Stimulated activated CD4-positive, alpha-beta T cell treated with anti-CD3 and anti-CD28 coated beads, Interleukin-1b, Interleukin-23, amount 100 ng/mL, for 4 hours (primary cell): ENCODE results near the gene RANBP17.
"Not testable (repeated sequence)": the region's sequence is repeated elsewhere in the genome, so short reads cannot be mapped to it uniquely, and the experiment has no call there.

ENCODE experiments used
- DNase-seq, 2 donors: peaks; one replicate each; pipeline ENCODE4 v3.0.0-alpha.2; 2020; ENCODE audit warnings: low read depth in 2 of 2

The RANBP17 gene

DNA sequence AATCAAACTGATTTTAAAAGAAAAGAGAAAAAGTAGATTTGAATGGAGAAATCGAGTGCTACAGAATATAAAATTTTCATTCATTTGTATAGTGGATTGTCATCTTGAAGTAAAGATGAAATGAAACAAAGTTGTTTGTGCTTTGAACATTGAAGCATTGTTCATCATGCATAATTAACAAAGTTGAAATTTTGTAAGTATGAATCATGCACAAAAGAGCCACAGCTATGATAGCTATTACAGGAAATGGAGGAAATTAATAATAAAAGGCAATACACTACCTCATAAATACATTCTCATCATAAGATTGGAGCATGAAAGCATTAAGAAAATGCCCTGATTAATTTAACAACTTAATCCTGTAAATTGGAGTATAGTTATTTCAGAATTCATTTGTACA is 293.8 kb downstream of the RANBP17 start:
- no peak for DNase-seq

DNA sequence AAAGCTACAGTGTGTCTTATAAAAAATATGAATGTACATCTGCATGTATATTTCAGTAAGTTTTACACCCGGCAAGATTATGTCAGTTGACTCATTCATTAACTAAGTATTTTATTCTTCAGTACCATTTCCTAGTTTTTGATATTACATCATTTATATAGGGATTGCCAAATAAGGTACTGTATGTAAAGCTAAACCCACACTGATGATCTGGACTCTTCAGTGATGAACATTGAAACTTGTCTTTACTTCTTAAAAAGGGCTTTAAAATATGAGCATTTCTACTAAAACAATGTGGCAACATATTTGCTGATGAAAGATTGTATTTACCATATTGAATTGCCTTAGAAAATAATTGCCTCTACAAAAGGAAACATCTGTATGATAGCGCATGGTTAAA is 295.5 kb downstream of the RANBP17 start:
- DNase-seq, result no peak

DNA sequence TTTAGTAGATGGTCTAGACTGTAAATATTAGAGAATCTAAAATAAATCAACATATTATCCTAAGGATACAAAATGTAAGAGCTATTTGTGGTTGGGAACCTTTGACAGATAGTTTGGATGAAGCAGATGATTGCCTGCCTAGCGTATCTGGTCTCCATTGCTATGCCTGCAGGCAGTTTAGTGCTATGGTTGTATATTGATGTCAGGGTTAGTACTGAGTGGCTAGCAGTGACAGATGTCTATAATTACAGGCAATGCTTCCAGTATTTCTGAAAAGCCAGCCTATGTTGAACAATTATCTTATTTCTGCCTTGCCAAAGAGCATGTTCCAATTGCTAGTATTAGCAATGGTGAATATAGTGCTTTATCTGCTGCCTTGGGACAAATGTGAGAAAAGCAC is 296.0 kb downstream of the RANBP17 start:
- no peak for DNase-seq

DNA sequence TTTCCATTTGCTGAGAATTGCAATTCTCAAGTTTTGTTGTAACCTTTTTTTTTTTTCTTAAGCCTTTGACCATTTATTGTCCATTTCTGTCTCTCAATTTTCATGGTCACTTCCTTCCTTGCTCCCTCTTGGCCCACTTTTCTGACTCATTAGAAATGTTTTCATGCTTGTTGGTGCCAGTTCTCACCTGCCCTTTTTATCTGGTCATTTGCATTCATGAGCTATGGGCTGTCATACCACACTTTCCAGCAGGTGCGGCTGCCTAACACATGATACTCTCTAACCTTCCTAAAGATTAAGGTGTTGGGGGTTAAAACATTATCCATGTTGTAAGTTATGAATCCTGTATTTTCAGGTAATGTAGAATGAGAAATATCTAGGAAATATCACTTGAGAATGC is 296.8 kb downstream of the RANBP17 start:
- DNase-seq, result no peak

DNA sequence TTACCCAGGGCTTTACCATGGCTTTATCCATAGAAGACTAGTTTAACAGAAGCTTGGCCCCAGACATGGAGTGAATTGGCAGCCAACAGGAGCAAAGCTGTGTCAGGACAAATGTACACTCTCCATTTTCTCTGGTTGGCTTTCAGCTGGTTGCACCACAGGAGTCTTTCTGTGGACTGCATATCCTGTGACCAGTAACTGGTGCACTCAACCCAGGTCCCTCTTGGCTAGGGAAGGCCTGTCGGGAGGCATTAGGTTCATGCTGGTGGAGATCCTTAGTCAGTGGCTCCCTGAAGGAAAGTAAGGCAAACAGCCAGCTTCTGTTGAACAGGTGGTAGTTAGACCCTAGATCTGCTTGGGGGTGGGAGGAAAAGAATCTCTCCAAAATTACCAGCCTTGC is 300.3 kb downstream of the RANBP17 start:
- no peak for DNase-seq

GRCh38 chr5:171162596-171162995 is 300.8 kb downstream of the RANBP17 start:
- DNase-seq, result no peak

GRCh38 chr5:171166766-171167165 is 304.9 kb downstream of the RANBP17 start:
- DNase-seq, result no peak

GRCh38 chr5:171168171-171168570 is 306.4 kb downstream of the RANBP17 start:
- no peak for DNase-seq

DNA sequence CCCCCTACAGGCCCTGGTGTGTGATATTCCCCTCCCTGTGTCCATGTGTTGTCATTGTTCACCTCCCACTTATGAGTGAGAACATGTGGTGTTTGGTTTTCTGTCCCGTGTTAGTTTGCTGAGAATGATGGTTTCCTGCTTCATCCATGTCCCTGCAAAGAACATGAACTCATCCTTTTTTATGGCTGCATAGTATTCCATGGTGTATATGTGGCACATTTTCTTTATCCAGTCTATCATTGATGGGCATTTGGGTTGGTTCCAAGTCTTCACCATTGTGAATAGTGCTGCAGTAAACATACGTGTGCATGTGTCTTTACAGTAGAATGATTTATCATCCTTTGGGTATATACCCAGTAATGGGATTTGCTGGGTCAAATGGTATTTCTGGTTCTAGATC is 313.1 kb downstream of the RANBP17 start:
- not testable (repeated sequence) for DNase-seq

DNA sequence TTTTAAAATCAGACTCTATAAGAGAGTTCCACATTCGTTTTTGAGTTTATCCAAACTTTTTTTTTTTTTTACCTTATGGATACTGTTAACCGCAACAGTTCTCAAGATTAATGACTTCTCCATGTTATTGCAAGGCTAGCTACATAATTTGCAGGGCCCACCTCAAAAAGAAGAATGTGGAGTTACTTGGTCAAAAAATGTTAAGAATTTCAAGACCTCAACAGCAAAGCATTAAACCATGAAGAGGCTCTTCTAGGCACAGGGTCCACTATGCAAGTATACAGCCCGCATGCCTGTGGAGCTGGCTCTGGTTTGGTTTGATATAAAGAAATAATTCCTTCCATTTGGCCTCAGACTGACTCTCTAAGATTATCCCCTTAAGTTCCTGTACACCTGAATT is 313.9 kb downstream of the RANBP17 start:
- no peak for DNase-seq

- DNase-seq, result not testable (repeated sequence)
These were observed 316.4 kb downstream of the RANBP17 start for GRCh38 chr5:171178190-171178589.

GRCh38 chr5:171188016-171188415 is 326.2 kb downstream of the RANBP17 start:
- DNase-seq, result no peak

GRCh38 chr5:171189442-171189841 is 327.6 kb downstream of the RANBP17 start:
- DNase-seq, result no peak

DNA sequence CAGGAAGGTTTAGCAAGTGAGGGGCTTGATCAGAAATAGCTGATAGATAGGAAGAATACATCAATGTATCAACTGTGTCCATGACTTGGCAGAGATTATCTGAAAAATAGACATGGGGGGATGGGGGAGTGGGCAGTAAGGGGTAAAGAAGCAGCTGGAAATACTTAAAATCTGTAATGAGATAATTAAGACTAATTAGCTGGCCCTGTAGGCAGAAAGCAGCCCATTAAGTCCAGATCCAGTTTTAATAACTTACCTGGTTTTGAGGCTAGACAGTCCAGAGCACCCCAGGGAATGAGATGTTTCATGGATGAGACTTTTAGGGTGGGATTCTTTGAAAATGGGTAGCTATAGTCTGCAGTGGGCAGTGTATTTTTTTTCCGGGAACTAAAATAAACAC is 330.3 kb downstream of the RANBP17 start:
- no peak for DNase-seq

- DNase-seq, result no peak
These were observed 339.5 kb downstream of the RANBP17 start for GRCh38 chr5:171201310-171201709.

DNA sequence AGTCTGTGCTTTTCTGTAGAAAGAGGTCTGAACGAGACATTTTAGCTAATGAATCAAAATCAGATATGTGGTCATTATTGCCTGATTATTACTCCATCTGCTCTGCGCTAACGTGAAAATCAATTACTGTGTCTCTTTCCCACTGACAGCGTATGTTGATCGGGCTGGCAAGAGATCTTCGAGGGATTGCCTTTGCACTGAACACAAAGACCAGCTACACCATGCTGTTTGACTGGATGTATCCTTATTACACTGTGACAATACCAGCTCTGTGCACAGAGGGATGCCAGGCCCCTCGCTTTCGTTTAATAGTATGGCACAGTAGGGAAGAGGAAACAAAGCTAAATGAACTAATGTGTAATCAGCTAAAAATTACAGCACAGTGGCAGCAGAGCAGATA is 343.6 kb downstream of the RANBP17 start:
- no peak for DNase-seq

DNA sequence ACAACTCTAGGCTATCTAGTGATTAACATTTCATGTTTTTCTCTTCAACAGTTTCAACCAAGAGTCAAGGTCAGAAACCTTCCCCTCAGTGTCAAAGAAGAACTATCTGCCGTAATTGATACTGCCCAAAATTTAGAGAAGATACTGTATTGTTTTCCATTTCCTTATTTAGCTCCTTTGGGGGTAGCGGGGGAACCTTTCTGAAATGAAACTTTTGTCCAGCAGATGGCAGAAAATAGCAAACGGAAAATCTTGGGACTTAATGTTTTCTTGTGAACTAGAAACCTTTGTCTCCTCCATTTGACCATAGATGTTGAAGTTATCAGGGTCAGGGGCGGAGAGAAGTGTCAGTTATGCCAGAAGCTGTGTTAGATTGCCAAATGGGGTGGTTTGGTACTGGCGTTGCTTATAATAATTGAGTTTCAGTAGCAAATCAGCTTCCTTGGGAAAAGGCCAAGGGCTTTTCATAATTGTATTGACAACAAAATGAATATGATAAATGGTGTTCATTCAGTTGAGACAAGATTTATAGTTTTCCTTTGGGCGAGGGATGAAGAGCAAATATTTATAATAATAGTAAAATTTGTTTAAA is 345.5 kb downstream of the RANBP17 start:
- DNase-seq, result no peak

DNA sequence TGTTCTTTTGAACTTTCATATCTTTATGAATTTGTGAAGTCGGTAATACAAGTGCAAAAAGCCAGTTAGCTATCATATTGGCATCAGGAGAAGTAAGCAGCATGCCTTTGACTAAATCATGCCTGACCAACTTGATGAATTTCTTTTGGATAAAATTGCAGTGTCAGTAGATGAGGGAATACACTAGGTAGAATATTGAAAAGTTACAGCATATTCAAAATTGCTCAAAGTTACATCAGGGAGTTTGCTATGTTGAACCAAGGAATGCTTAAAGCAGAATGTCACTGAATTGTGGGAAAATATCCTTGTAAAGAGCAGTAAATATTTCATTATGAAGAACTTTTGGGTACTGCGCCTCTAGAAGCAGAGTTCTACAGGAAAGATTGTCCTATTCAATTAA is 360.1 kb downstream of the RANBP17 start:
- DNase-seq, result no peak

DNA sequence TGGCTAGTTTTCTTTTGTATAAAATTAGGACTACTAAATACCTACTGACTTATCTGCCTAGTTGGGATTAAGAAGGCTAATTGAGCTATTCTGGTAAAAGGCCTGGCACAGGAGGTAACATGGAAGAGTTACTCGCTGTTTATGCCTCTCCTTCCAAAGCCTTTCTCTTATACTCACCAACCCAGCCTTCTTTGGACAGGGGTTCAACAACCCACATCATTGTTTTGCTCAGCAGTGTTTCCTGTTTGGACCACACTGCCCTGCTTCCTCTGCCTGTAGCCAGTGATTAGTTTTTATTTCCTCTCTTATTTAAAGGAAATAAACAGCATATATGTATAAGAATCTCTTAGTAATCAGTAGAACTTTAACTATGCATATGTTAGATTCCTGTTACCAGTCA is 362.1 kb downstream of the RANBP17 start:
- no peak for DNase-seq

DNA sequence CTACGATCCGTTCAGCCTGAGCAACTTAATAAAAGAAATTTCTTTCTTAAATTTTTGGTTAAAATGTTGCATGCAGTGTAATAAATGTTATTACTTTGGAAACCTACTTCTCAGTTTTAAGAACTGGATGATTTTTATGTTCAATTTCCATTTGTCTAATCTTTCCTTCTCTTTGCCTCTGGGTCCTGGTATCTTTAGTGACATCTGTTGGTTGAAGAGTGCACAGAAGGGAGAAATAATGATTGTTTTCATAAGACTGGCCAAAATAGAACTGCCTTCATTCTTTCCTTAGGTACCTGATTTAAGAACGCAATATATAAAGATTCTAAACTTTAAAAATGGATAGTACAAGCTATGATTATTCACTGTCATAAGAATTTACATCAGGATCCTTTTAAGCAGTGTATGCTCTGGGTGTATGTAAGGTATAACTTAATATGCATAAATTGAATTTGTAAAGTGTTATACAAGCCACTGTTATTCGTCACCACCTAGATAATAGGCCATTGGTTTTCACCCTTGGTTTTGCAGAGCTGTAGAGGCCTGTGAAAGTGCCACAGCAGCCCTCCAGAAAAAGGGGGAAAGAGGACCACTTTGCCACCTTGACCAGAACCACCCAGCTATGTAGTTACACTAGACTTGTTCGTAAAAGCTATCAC is 364.4 kb downstream of the RANBP17 start:
- DNase-seq, result no peak

- no peak for DNase-seq
These were observed 365.0 kb downstream of the RANBP17 start for GRCh38 chr5:171226864-171227263.

DNA sequence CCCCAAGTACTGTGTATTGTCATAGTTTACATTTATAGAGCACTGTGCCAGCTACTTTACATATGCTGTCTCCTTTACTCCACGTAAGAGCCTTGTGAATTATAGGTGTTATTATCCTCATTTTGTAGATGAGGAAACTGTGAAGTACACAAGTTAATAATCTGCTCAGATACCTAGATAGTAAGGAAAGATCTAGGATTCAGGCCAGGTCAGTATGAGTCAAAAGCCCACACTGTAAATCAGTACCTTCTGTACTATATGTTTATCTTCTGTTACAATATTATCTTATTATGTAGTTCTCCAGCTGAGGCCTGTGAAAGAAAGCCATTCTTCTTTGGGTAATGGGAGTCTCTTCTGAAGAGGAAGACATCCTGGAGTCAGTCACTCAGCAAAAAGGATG is 374.8 kb downstream of the RANBP17 start:
- DNase-seq, result no peak

GRCh38 chr5:171242521-171242920 is 380.7 kb downstream of the RANBP17 start:
- DNase-seq, result no peak

GRCh38 chr5:171246231-171246630 is 384.4 kb downstream of the RANBP17 start:
- DNase-seq, result no peak
